ENCODE results near the gene GSK3A. TPM values are rescaled to one million over a fixed set of nuclear protein-coding genes. Genes with fewer than 3 reads are reported as not detected.

Gene GSK3A
- total and polyA plus RNA-seq, 2 of the 8 experiments (the other 6 are each of a cell fraction or from before 2014, with no cell fraction given) = 55.3 to 84.0 TPM

DNA sequence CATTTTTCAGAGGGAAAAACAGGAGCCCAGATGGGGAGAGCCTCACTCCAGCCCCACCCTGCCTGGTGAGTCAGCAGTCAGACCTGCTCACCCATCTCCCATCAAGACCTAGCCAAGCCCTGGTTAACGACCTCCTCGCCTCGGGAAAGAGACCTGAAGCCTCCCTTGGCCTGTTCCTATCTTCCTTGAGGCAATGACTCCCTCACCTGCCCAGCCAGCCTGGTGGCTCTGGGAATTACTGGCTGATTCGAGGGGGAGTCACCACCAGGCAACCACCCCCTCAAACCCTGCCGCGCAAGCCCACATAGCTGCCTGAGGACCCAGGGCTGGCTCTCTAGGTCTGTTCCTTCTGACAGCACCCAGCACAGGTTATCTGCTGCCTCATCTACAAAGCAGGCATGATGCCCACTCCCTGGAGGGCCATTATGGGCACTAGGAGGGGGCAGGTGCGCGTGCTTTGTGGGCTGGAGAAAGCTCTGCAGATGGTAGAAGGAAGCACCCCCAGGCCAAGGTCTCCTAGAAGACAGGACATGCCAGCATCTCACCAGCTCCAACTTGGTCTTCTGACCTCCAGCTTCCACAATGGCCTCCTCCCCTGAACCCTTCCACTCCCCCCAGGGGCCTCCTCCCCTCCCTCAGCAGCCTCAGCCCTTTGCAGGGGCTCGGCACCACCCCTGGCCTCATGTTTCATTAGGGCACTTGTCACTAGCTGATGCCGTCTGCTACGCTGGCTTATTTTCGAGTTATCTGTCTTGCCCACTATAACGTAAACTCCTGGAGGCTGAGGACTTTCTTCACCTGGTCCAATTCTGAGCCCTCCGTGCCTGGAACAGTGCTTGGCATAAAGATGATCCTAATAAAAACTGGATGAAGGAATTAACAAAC, 35.3 kb downstream of the GSK3A start:
- no peak overlapping the region for H2BK120ac ChIP-seq (replicated peaks; ENCODE audit: low read depth, low read length)
- H3K14ac ChIP-seq (ENCODE audit: insufficient read length) = no peak overlapping the region
- no peak overlapping the region for H3K23ac ChIP-seq (ENCODE audit: insufficient read length)
- H3K9me3 ChIP-seq (ENCODE audit: insufficient read depth in 2 of 2, low read depth in 1 of 2, low read length in 1 of 2) = no peaks in the 10 kb centered on the region
- H3K18ac ChIP-seq (ENCODE audit: extremely low read depth, low read length) = no peak overlapping the region
- H4K91ac ChIP-seq (replicated peaks; ENCODE audit: insufficient read length, low read length) = no peak overlapping the region
- FAIRE-seq (no peak), DNase-seq (ENCODE audit: low read depth in 1 of 2, low spot score in 2 of 2) (no peak)
- no peak overlapping the region for H2BK15ac ChIP-seq (ENCODE audit: low read length)
- H3K79me1 ChIP-seq (ENCODE audit: low read depth, low read length) = peaks cover 16% of the 10 kb centered on the region
- H3K4me1 ChIP-seq (replicated peaks in 1 of 4; ENCODE audit: control insufficient read depth in 3 of 4, insufficient read depth in 4 of 4, low read length in 3 of 4) = peaks cover 0 to 10% (median 4%) of the 10 kb centered on the region in 4 experiments; a peak in 3 of 7 replicates
- H2BK20ac ChIP-seq (ENCODE audit: low read length) = no peak overlapping the region
- H3K4me3 ChIP-seq (ENCODE audit: extremely low read depth in 1 of 4, insufficient read depth in 2 of 4, low read depth in 3 of 4, low read length in 4 of 4) = no peak overlapping the region
- H3K9ac ChIP-seq (replicated peaks in 1 of 4; ENCODE audit: extremely low read depth in 1 of 4, low read depth in 3 of 4, low read length in 3 of 4) = no peak overlapping the region
- peaks cover 5 to 23% of the 10 kb centered on the region in 2 experiments for H4K20me1 ChIP-seq (replicated peaks in 1 of 2; ENCODE audit: control insufficient read depth in 1 of 2, insufficient read depth in 2 of 2, low read length in 2 of 2)
- POLR2A ChIA-PET (ENCODE audit: partially characterized antibody) = interaction anchor here (0.7 to 2.2 kb wide), 4 partner anchors 10 to 143 kb away, joined by 3 to 5 read pairs (median 4); partner anchors contain the start of genes DEDD2, GRIK5 and ZNF526
- no peak overlapping the region for H3K4me2 ChIP-seq (ENCODE audit: insufficient read depth in 1 of 2, low read depth in 2 of 2, low read length in 2 of 2)
- peaks cover 6 to 60% (median 18%) of the 10 kb centered on the region in 4 experiments; a peak in 7 of 8 replicates for H3K36me3 ChIP-seq (ENCODE audit: control insufficient read depth in 2 of 4, insufficient read depth in 4 of 4, low read length in 3 of 4)
- H4K8ac ChIP-seq (ENCODE audit: extremely low read depth, insufficient read depth, low read length) = no peak overlapping the region
- no peaks in the 10 kb centered on the region for H3K23me2 ChIP-seq (ENCODE audit: low read depth, low read length)
- no peak overlapping the region for H2AFZ ChIP-seq (ENCODE audit: low read length)
- CTCF ChIA-PET (ENCODE audit: partially characterized antibody) = interaction anchor here (1.0 to 1.5 kb wide), 3 partner anchors 9 to 93 kb away, joined by 3 to 5 read pairs (median 3); no protein-coding TSS in a partner anchor
- WGBS, 2 experiments (ENCODE audit: extremely low coverage in 1 of 2, insufficient coverage in 1 of 2, insufficient read length in 1 of 2, insufficient replicate concordance in 2 of 2, low coverage in 1 of 2, low lambda C conversion rate in 2 of 2, missing lambda C conversion rate in 1 of 2) = 84% methylated on average over 14 of the region's 14 CpGs; no CpG with 5 or more reads in 1 of the 2 experiments
- no peak overlapping the region for H3K4ac ChIP-seq (replicated peaks; ENCODE audit: insufficient read length, low read depth, low read length)
- H3K56ac ChIP-seq (replicated peaks; ENCODE audit: insufficient read length, low read depth, low read length) = no peak overlapping the region
- H3K79me2 ChIP-seq (ENCODE audit: control insufficient read depth in 1 of 2, insufficient read depth in 2 of 2, low read length in 2 of 2) = peaks cover 3 to 37% of the 10 kb centered on the region in 2 experiments; a peak in 3 of 4 replicates
- H4K5ac ChIP-seq (ENCODE audit: insufficient read length, low read depth, low read length) = no peak overlapping the region
- no peak overlapping the region for H2AK5ac ChIP-seq (ENCODE audit: low read depth, low read length)
- no peak overlapping the region; the same call in 1 of the 2 replicates for H2BK5ac ChIP-seq (ENCODE audit: low read depth, low read length)
- no peak overlapping the region for H2BK12ac ChIP-seq (ENCODE audit: low read depth, low read length)
- peak overlapping the region; percentile 1; the same call in 1 of the 2 replicates for H3K27ac ChIP-seq (ENCODE audit: low read depth, low read length)
- H3K27me3 ChIP-seq (replicated peaks in 1 of 4; ENCODE audit: control insufficient read depth in 3 of 4, extremely low read depth in 1 of 4, insufficient read depth in 3 of 4, low read length in 3 of 4) = no peaks in the 10 kb centered on the region
- TF ChIP-seq, protein P1, sequence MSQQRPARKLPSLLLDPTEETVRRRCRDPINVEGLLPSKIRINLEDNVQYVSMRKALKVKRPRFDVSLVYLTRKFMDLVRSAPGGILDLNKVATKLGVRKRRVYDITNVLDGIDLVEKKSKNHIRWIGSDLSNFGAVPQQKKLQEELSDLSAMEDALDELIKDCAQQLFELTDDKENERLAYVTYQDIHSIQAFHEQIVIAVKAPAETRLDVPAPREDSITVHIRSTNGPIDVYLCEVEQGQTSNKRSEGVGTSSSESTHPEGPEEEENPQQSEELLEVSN (IDR thresholded peaks at IDR 0.05) = no peak
- no peak for TF ChIP-seq BRCA1 (IDR thresholded peaks at IDR 0.05; ENCODE audit: low read depth, low read length)
- no peak for TF ChIP-seq HDAC2 (IDR thresholded peaks at IDR 0.05; ENCODE audit: borderline replicate concordance in 1 of 2, low read depth in 2 of 2, low read length in 2 of 2)
- TF ChIP-seq SUZ12 (IDR thresholded peaks at IDR 0.05; ENCODE audit: low read length) = no peak
- TF ChIP-seq POLR2A (IDR thresholded peaks at IDR 0.05; ENCODE audit: control extremely low read depth in 1 of 2, low read depth in 2 of 2, low read length in 2 of 2) = no peak
- TF ChIP-seq SRF (IDR thresholded peaks at IDR 0.05; ENCODE audit: low read depth, low read length) = no peak
- no peak for TF ChIP-seq KDM5A (IDR thresholded peaks at IDR 0.05; ENCODE audit: low read length)
- no peak for TF ChIP-seq ATF3 (IDR thresholded peaks at IDR 0.05; ENCODE audit: insufficient read depth, low read depth, low read length)
- no peak for TF ChIP-seq RAD21 (IDR thresholded peaks at IDR 0.05 in 1 of 2, conservative IDR thresholded peaks at IDR 0.05 in 1 of 2; ENCODE audit: low read depth in 2 of 2, low read length in 2 of 2)
